ENCODE results near the gene TMEM179. TPM values are rescaled to one million over a fixed set of nuclear protein-coding genes. Genes with fewer than 3 reads are reported as not detected.
"Not testable (repeated sequence)": the region's sequence is repeated elsewhere in the genome, so short reads cannot be mapped to it uniquely, and the experiment has no call there.

TMEM179 gene
- total RNA-seq (0.49 TPM), polyA plus RNA-seq (ENCODE audit: insufficient read depth in 1 of 8, insufficient read length in 8 of 8, low replicate concordance in 1 of 8) (under 1 TPM; 0.38 to 0.95 (median 0.64) TPM)
- long read RNA-seq, donor 1 = 0 reads
- long read RNA-seq, donor 2 = 0 reads
- long read RNA-seq, donor 3 = 0 reads
- long read RNA-seq, donor 4, partial matches to known transcripts = 0 of 1 reads
- long read RNA-seq, donor 4, other reads (novel, unspliced or antisense) = 0 of 1 reads
- long read RNA-seq, donor 5, partial matches to known transcripts = 0 of 1 reads
- long read RNA-seq, donor 5, other reads (novel, unspliced or antisense) = 0 of 1 reads
- long read RNA-seq, donor 6 = 0 reads
- long read RNA-seq, donor 7, partial matches to known transcripts = 0 of 1 reads
- long read RNA-seq, donor 7, other reads (novel, unspliced or antisense) = 0 of 1 reads
- long read RNA-seq, donor 8, partial matches to known transcripts = 0 of 1 reads
- long read RNA-seq, donor 8, other reads (novel, unspliced or antisense) = 0 of 1 reads
- long read RNA-seq, donor 9, partial matches to known transcripts = 8 of 8 reads
- long read RNA-seq, donor 9, other reads (novel, unspliced or antisense) = 0 of 8 reads
- long read RNA-seq, donor 10 = 0 reads
- long read RNA-seq, donor 11 = 0 reads

DNA sequence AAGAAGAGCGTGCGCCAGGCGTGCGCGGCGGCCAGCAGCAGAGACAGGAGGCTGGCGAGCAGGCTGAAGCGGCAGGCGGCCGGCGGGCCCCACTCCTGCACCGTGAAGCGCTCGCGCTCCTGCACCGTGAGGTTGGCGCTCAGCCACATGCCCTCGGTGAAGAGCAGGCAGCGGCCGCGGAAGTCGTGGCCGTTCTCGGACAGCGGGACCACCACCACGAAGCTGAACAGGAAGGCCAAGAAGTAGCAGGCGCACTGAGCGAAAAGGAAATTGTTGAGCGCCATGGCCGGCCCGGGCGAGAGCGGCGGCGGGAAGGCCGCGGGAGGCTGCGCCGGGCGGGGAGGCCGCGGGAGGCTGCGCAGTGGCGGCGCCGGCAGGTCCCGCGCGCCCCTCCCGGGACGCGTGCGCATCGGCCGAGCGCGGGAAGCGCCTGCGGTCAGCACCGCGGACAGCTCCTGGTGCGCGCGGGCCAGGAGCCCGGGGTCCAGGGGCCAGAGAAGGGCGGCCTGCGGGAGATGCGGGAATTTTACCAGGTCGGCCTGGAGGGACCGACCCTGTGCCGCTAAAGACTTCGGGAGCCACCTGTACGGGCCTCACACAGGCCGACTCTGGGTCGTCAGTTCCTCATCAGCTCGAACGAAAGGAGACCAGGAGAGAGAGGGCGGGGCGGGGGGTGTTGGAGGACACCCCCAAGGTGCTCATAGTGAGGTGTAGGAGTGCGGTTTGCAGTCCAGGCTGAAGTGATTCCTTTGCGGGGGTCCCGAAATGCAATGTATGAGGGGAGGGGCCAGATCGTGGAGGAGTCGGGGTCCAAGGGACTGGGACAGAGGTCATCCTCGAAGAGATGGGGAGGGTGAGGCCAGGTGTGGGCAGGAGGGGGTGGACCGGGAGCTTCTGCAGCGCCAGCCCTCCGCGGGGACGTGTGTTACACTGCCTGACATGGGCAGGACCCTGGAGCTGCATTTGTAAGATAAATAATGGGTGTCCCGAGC, at the start of gene TMEM179:
TMEM179 (minus strand) TSS at position 315 of the 992 bp plus-strand sequence; CDS start at position 284, 31 bp downstream.
- H3K36me3 ChIP-seq (ENCODE audit: control insufficient read depth, insufficient read depth, low read length) = no peaks in the 10 kb centered on the region
- H3K4me1 ChIP-seq (ENCODE audit: control insufficient read depth, insufficient read depth, low read length) = peaks cover 16% of the 10 kb centered on the region
- peak; percentile 69 for DNase-seq
- 3% methylated on average over 89 of the region's 91 CpGs for WGBS (ENCODE audit: insufficient coverage)
- H3K27ac ChIP-seq (ENCODE audit: low read length) = no peak within 1 kb of the TSS
- H3K9me3 ChIP-seq (replicated peaks; ENCODE audit: control insufficient read depth, low read depth, low read length) = no peaks in the 10 kb centered on the region
- H3K4me3 ChIP-seq (ENCODE audit: low read length) = no peak within 1 kb of the TSS
- H3K27me3 ChIP-seq (ENCODE audit: control insufficient read depth, insufficient read depth, low read length) = peaks cover 48% of the 10 kb centered on the region

GRCh38 chr14:104654119-104654518, 49.5 kb upstream of the TMEM179 start:
- 93% methylated on average over 6 of the region's 6 CpGs for WGBS (ENCODE audit: insufficient coverage)
- peaks cover 10% of the 10 kb centered on the region for H3K27me3 ChIP-seq (ENCODE audit: control insufficient read depth, insufficient read depth, low read length)
- H3K27ac ChIP-seq (ENCODE audit: low read length) = no peak overlapping the region
- H3K4me3 ChIP-seq (ENCODE audit: low read length) = no peak overlapping the region
- peaks cover 17% of the 10 kb centered on the region for H3K4me1 ChIP-seq (ENCODE audit: control insufficient read depth, insufficient read depth, low read length)
- H3K36me3 ChIP-seq (ENCODE audit: control insufficient read depth, insufficient read depth, low read length) = no peaks in the 10 kb centered on the region
- DNase-seq = no peak
- peaks cover 14% of the 10 kb centered on the region for H3K9me3 ChIP-seq (replicated peaks; ENCODE audit: control insufficient read depth, low read depth, low read length)

DNA sequence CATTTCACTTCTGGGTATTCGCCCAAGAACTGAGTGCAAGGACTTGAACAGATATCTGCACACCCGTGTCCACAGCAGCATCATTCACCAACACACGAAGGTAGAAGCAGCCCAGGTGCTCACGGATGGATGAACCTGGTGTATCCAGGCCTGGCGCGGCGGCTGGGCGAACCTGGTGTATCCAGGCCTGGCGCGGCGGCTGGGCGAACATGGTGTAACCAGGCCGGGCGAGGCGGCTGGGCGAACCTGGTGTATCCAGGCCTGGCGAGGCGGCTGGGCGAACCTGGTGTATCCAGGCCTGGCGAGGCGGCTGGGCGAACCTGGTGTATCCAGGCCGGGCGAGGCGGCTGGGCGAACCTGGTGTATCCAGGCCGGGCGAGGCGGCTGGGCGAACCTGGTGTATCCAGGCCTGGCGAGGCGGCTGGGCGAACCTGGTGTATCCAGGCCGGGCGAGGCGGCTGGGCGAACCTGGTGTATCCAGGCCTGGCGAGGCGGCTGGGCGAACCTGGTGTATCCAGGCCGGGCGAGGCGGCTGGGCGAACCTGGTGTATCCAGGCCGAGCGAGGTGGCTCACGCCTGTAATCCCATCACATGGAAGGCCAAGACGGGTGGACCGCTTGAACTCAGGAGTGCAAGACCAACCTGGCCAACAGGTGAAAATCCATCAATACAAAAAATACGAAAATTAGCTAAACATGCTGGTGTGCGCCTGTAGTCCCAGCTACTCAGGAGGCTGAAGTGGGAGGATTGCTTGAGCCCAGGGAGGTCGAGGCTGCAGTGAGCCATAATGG, 48.8 kb upstream of the TMEM179 start:
- DNase-seq; H3K27me3 ChIP-seq (ENCODE audit: control insufficient read depth, insufficient read depth, low read length); H3K36me3 ChIP-seq (ENCODE audit: control insufficient read depth, insufficient read depth, low read length); H3K4me3 ChIP-seq (ENCODE audit: low read length); H3K27ac ChIP-seq (ENCODE audit: low read length): not testable (repeated sequence)
- over 99% methylated on average over 22 of the region's 52 CpGs for WGBS (ENCODE audit: insufficient coverage)
- Histone ChIP-seq H3K4me1 (ENCODE audit: control insufficient read depth, insufficient read depth, low read length) (peaks cover 17% of the 10 kb centered on the region), H3K9me3 (replicated peaks; ENCODE audit: control insufficient read depth, low read depth, low read length) (peaks cover 14% of the 10 kb centered on the region)

DNA sequence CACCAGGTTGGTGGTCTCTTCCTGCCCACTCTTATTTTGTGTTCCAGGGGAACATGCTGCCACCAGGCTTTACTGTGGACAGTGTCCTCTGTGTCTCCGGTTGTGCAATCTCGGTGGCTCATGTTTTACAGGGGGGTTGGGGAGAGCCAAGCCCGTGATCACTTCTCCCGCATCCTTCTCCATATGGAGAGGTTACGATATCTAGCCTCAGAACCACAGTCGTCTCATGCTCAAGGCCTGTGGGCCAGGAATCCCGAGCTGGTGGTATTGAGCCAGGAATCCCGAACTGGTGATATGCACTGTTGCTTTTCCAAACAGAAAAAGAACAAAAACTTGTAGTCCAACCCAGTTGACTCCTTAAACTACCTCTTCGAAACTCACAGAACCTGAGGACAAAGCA, 47.8 kb upstream of the TMEM179 start:
- no peak overlapping the region for H3K4me3 ChIP-seq (ENCODE audit: low read length)
- WGBS (ENCODE audit: insufficient coverage) = 95% methylated on average over 6 of the region's 9 CpGs
- H3K27me3 ChIP-seq (ENCODE audit: control insufficient read depth, insufficient read depth, low read length) = peaks cover 10% of the 10 kb centered on the region
- H3K4me1 ChIP-seq (ENCODE audit: control insufficient read depth, insufficient read depth, low read length) = peaks cover 17% of the 10 kb centered on the region
- H3K9me3 ChIP-seq (replicated peaks; ENCODE audit: control insufficient read depth, low read depth, low read length) = peaks cover 14% of the 10 kb centered on the region
- H3K27ac ChIP-seq (ENCODE audit: low read length) = no peak overlapping the region
- H3K36me3 ChIP-seq (ENCODE audit: control insufficient read depth, insufficient read depth, low read length) = no peaks in the 10 kb centered on the region
- DNase-seq = no peak

- H3K4me3 ChIP-seq (ENCODE audit: low read length) = no peak overlapping the region
- no peaks in the 10 kb centered on the region for H3K36me3 ChIP-seq (ENCODE audit: control insufficient read depth, insufficient read depth, low read length)
- H3K27me3 ChIP-seq (ENCODE audit: control insufficient read depth, insufficient read depth, low read length) = peaks cover 10% of the 10 kb centered on the region
- H3K27ac ChIP-seq (ENCODE audit: low read length) = no peak overlapping the region
- H3K9me3 ChIP-seq (replicated peaks; ENCODE audit: control insufficient read depth, low read depth, low read length) = peaks cover 14% of the 10 kb centered on the region
- WGBS (ENCODE audit: insufficient coverage) = 84% methylated on average over 20 of the region's 20 CpGs
- no peak for DNase-seq
- H3K4me1 ChIP-seq (ENCODE audit: control insufficient read depth, insufficient read depth, low read length) = peaks cover 17% of the 10 kb centered on the region
These were observed 47.3 kb upstream of the TMEM179 start for GRCh38 chr14:104651876-104652260.

DNA sequence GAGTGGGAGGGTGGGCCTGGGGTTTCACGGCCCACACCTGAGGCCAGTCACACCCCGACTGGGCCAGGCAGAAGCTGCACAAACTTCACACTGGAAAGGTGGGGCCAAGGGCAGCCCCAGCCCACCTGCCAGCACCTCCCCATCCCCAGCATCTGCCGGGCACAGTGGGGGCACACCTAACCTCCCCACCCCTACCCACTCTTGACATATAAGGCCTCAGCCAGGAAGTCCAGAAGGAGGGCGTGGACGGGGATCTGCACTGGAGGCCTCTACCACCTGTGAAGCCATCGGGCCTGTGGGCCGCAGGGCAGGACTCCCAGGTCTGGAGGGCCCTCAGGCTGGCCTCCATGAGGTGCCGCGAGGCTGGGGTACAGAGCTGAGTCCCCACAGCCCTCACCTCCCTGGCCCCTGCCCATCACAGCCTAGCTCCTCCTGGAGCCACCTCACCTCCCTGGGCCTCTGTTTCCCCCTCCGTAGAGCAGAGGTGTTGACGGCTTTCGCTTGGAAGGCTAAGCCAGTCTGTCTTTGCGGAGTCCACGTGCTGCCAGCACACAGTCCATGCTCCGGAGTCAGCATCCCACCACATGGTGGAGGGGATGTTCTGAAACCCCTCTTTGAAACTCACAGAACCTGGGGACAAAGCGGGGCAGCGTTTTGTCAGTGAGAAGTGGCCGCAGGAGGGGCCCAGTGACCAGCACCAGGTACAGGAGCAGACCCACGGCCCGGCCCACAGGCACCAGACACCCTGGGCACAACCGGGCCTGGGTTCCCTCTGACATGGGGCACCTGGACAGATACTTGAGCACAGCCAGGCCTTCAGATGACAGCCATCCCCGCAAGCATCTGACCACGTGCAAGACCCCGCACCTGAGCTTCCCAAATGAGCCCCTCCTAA, 46.7 kb upstream of the TMEM179 start:
- 87% methylated on average over 16 of the region's 24 CpGs for WGBS (ENCODE audit: insufficient coverage)
- H3K9me3 ChIP-seq (replicated peaks; ENCODE audit: control insufficient read depth, low read depth, low read length) = peaks cover 14% of the 10 kb centered on the region
- H3K4me3 ChIP-seq (ENCODE audit: low read length) = no peak overlapping the region
- peaks cover 16% of the 10 kb centered on the region for H3K4me1 ChIP-seq (ENCODE audit: control insufficient read depth, insufficient read depth, low read length)
- H3K27me3 ChIP-seq (ENCODE audit: control insufficient read depth, insufficient read depth, low read length) = peaks cover 10% of the 10 kb centered on the region
- H3K27ac ChIP-seq (ENCODE audit: low read length) = no peak overlapping the region
- H3K36me3 ChIP-seq (ENCODE audit: control insufficient read depth, insufficient read depth, low read length) = no peaks in the 10 kb centered on the region
- no peak for DNase-seq

DNA sequence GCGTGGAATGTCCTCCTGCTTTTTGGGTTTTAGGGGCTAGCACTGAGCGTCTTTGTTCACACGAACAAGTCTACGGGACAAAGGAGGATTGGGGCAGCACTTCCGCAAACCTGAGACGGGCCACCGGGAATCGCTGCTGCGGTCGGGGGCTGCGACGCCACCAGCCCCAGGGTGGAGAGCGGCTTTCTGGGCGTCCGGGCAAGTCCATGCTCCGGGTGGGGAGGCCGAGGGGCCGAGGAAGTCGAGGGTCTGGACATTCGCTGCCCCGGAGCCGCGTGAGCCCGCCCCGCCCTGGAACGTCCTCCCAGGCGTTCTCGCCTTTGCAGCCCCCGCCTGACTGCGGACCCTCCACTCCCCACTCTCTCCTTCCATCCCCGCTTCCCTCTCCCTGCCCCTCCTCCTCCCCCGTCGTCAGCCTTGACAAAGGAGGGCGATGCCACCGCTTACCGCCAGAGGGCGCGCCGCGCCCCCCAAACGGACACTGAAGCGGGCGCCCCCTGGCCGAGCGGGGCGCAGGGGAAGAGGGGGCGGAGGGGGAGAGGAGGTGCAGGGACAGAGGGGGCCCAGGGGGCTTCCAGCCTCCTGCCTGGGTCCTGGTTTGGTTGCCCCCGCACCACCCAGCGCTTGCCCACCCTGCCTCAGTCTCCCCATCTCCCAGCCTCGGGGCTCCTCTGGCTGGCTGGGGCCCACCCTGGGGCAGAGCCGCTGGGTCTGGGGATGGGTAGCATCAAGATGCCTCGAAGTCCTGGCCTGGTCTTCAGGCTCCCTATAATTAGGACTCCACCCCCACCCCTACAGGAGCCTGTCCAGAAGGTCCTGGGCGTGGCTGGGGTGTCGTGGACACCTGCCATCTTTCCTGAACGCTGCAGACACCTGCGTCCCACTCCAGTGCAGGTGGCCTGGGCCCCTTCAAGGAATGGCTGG, 45.7 kb upstream of the TMEM179 start:
- Histone ChIP-seq H3K9me3 (replicated peaks; ENCODE audit: control insufficient read depth, low read depth, low read length) (peaks cover 15% of the 10 kb centered on the region), H3K36me3 (ENCODE audit: control insufficient read depth, insufficient read depth, low read length) (no peaks in the 10 kb centered on the region), H3K4me3 (ENCODE audit: low read length) (peak overlapping the region; percentile 45), H3K27ac (ENCODE audit: low read length) (no peak overlapping the region), H3K4me1 (ENCODE audit: control insufficient read depth, insufficient read depth, low read length) (peaks cover 10% of the 10 kb centered on the region), H3K27me3 (ENCODE audit: control insufficient read depth, insufficient read depth, low read length) (peaks cover 9% of the 10 kb centered on the region)
- DNase-seq = peak; percentile 75
- WGBS (ENCODE audit: insufficient coverage) = 7% methylated on average over 34 of the region's 56 CpGs

- WGBS (ENCODE audit: insufficient coverage) = 70% methylated on average over 4 of the region's 6 CpGs
- Histone ChIP-seq H3K9me3 (replicated peaks; ENCODE audit: control insufficient read depth, low read depth, low read length) (peaks cover 7% of the 10 kb centered on the region), H3K4me3 (ENCODE audit: low read length) (no peak overlapping the region), H3K27me3 (ENCODE audit: control insufficient read depth, insufficient read depth, low read length) (peaks cover 11% of the 10 kb centered on the region), H3K27ac (ENCODE audit: low read length) (no peak overlapping the region), H3K4me1 (ENCODE audit: control insufficient read depth, insufficient read depth, low read length) (peaks cover 10% of the 10 kb centered on the region), H3K36me3 (ENCODE audit: control insufficient read depth, insufficient read depth, low read length) (no peaks in the 10 kb centered on the region)
- DNase-seq = no peak
These were observed 43.0 kb upstream of the TMEM179 start for GRCh38 chr14:104647467-104648043.

Data from muscle of leg (tissue), 16 donors.